OCI-LY7 (cell line): ENCODE measurements around the gene WDR91.

Experiments
- CTCF ChIP-seq: fragments of 200-600 bp; sonication (generic); conservative IDR thresholded peaks from 2 replicates; pipeline ENCODE4 v1.5.1; 2014; ENCODE audit warnings: mild to moderate bottlenecking, antibody characterized with exemption, low read length, moderate library complexity, mixed read lengths
- EZH2phosphoT487 ChIP-seq: fragments of 200-600 bp; sonication (generic); IDR thresholded peaks from 2 replicates; pipeline ENCODE4 v1.6.1; 2018; ENCODE audit warnings: low read depth, borderline replicate concordance, mild to moderate bottlenecking, mixed run types, antibody characterized with exemption, low read length, moderate library complexity, mixed read lengths

- no peak for TF ChIP-seq CTCF
- TF ChIP-seq EZH2phosphoT487: no peak
These were observed 22.9 kb downstream of the WDR91 start for GRCh38 chr7:135188298-135188984.
